ENCODE data around the gene EPHA1. TPM values are rescaled to one million over a fixed set of nuclear protein-coding genes. Genes with fewer than 3 reads are reported as not detected.

Gene EPHA1
- total RNA-seq, 5 donors from 2014 or later (not counting 1 experiment from before 2014, with no cell fraction given): 23.8 to 49.8 (median 43.5) TPM

- H3K27ac Mint-ChIP-seq: no peak overlapping the region
- no peak for ATAC-seq (replicated peaks in 1 of 4)
- H3K4me3 Mint-ChIP-seq: no peak overlapping the region
- peaks cover 3 to 27% of the 10 kb centered on the region in 2 experiments for H3K27me3 ChIP-seq (replicated peaks in 1 of 2; ENCODE audit: control insufficient read depth in 2 of 2, extremely low read depth in 1 of 2, insufficient read depth in 2 of 2, low read length in 1 of 2)
- H3K9me3 Mint-ChIP-seq: no peaks in the 10 kb centered on the region
- H3K4me3 ChIP-seq (ENCODE audit: control insufficient read depth in 1 of 2, extremely low read depth in 1 of 2, low read length in 1 of 2): no peak overlapping the region
- H3K27ac ChIP-seq (ENCODE audit: low read length): no peak overlapping the region
- DNase-seq: no peak
- H3K27me3 Mint-ChIP-seq: peaks cover 9 to 11% of the 10 kb centered on the region in 2 donors
- POLR2A ChIA-PET: no interaction called here
- peaks cover 7 to 17% (median 12%) of the 10 kb centered on the region in 3 donors for H3K4me1 Mint-ChIP-seq
- H3K9me3 ChIP-seq: no peaks in the 10 kb centered on the region
- CTCF ChIA-PET: no interaction called here
- 86% methylated on average over 8 of the region's 12 CpGs for WGBS (ENCODE audit: insufficient coverage)
- H3K36me3 Mint-ChIP-seq: no peaks in the 10 kb centered on the region
- no peaks in the 10 kb centered on the region for H3K36me3 ChIP-seq (ENCODE audit: control insufficient read depth in 2 of 2, extremely low read depth in 1 of 2, insufficient read depth in 1 of 2, low read length in 1 of 2)
- H3K4me1 ChIP-seq (ENCODE audit: control insufficient read depth in 1 of 2, extremely low read depth in 1 of 2, insufficient read depth in 2 of 2, low read length in 2 of 2): peaks cover 0 to 15% of the 10 kb centered on the region in 2 experiments
Measured at GRCh38 chr7:143358626-143359025, 50.0 kb downstream of the EPHA1 start.

GRCh38 chr7:143356414-143357050, 52.1 kb downstream of the EPHA1 start:
- Histone ChIP-seq H3K9me3 (no peaks in the 10 kb centered on the region), H3K36me3 (ENCODE audit: control insufficient read depth in 2 of 2, extremely low read depth in 1 of 2, insufficient read depth in 1 of 2, low read length in 1 of 2) (no peaks in the 10 kb centered on the region), H3K4me1 (ENCODE audit: control insufficient read depth in 1 of 2, extremely low read depth in 1 of 2, insufficient read depth in 2 of 2, low read length in 2 of 2) (no peaks in the 10 kb centered on the region), H3K27ac (ENCODE audit: low read length) (no peak overlapping the region), H3K27me3 (replicated peaks in 1 of 2; ENCODE audit: control insufficient read depth in 2 of 2, extremely low read depth in 1 of 2, insufficient read depth in 2 of 2, low read length in 1 of 2) (peaks cover 0 to 18% of the 10 kb centered on the region in 2 experiments), H3K4me3 (ENCODE audit: control insufficient read depth in 1 of 2, extremely low read depth in 1 of 2, low read length in 1 of 2) (no peak overlapping the region)
- DNase-seq (no peak), ATAC-seq (replicated peaks in 1 of 4) (no peak)
- peaks cover 0 to 10% (median 4%) of the 10 kb centered on the region in 3 donors for H3K4me1 Mint-ChIP-seq
- no peak overlapping the region for H3K27ac Mint-ChIP-seq
- H3K27me3 Mint-ChIP-seq: peaks cover 3% of the 10 kb centered on the region in 2 donors
- 89% methylated on average over 12 of the region's 13 CpGs for WGBS (ENCODE audit: insufficient coverage)
- no peaks in the 10 kb centered on the region for H3K36me3 Mint-ChIP-seq
- no peak overlapping the region for H3K4me3 Mint-ChIP-seq
- H3K9me3 Mint-ChIP-seq: no peaks in the 10 kb centered on the region
- ChIA-PET CTCF (no interaction called here), POLR2A (no interaction called here)

- Mint-ChIP-seq H3K27me3 (peaks cover 3% of the 10 kb centered on the region in 2 donors), H3K36me3 (no peaks in the 10 kb centered on the region), H3K9me3 (no peaks in the 10 kb centered on the region), H3K27ac (no peak overlapping the region), H3K4me3 (no peak overlapping the region), H3K4me1 (peaks cover 0 to 6% (median 4%) of the 10 kb centered on the region in 3 donors)
- WGBS (ENCODE audit: insufficient coverage): 96% methylated on average over 9 of the region's 16 CpGs
- Histone ChIP-seq H3K4me1 (ENCODE audit: control insufficient read depth in 1 of 2, extremely low read depth in 1 of 2, insufficient read depth in 2 of 2, low read length in 2 of 2) (no peaks in the 10 kb centered on the region), H3K4me3 (ENCODE audit: control insufficient read depth in 1 of 2, extremely low read depth in 1 of 2, low read length in 1 of 2) (no peak overlapping the region), H3K9me3 (no peaks in the 10 kb centered on the region), H3K36me3 (ENCODE audit: control insufficient read depth in 2 of 2, extremely low read depth in 1 of 2, insufficient read depth in 1 of 2, low read length in 1 of 2) (no peaks in the 10 kb centered on the region), H3K27ac (ENCODE audit: low read length) (no peak overlapping the region), H3K27me3 (replicated peaks in 1 of 2; ENCODE audit: control insufficient read depth in 2 of 2, extremely low read depth in 1 of 2, insufficient read depth in 2 of 2, low read length in 1 of 2) (peaks cover 0 to 16% of the 10 kb centered on the region in 2 experiments)
- POLR2A ChIA-PET: no interaction called here
- DNase-seq: no peak
- no peak for ATAC-seq (replicated peaks in 1 of 4)
- CTCF ChIA-PET: no interaction called here
Measured at GRCh38 chr7:143355450-143356385, 52.9 kb downstream of the EPHA1 start.

- Histone ChIP-seq H3K9me3 (no peaks in the 10 kb centered on the region), H3K4me1 (ENCODE audit: control insufficient read depth in 1 of 2, extremely low read depth in 1 of 2, insufficient read depth in 2 of 2, low read length in 2 of 2) (no peaks in the 10 kb centered on the region), H3K4me3 (ENCODE audit: control insufficient read depth in 1 of 2, extremely low read depth in 1 of 2, low read length in 1 of 2) (no peak overlapping the region), H3K36me3 (ENCODE audit: control insufficient read depth in 2 of 2, extremely low read depth in 1 of 2, insufficient read depth in 1 of 2, low read length in 1 of 2) (no peaks in the 10 kb centered on the region), H3K27me3 (replicated peaks in 1 of 2; ENCODE audit: control insufficient read depth in 2 of 2, extremely low read depth in 1 of 2, insufficient read depth in 2 of 2, low read length in 1 of 2) (peaks cover 0 to 16% of the 10 kb centered on the region in 2 experiments), H3K27ac (ENCODE audit: low read length) (no peak overlapping the region)
- Mint-ChIP-seq H3K4me3 (no peak overlapping the region), H3K9me3 (no peaks in the 10 kb centered on the region), H3K27ac (no peak overlapping the region), H3K36me3 (no peaks in the 10 kb centered on the region), H3K27me3 (no peaks in the 10 kb centered on the region), H3K4me1 (peaks cover 0 to 2% (median 0%) of the 10 kb centered on the region in 3 donors)
- POLR2A ChIA-PET: no interaction called here
- DNase-seq (no peak), ATAC-seq (replicated peaks in 1 of 4) (no peak)
- WGBS (ENCODE audit: insufficient coverage): 88% methylated on average over 3 of the region's 8 CpGs
- CTCF ChIA-PET: no interaction called here
Measured at GRCh38 chr7:143354965-143355364, 53.7 kb downstream of the EPHA1 start.

- ChIA-PET CTCF (no interaction called here), POLR2A (no interaction called here)
- Mint-ChIP-seq H3K9me3 (no peaks in the 10 kb centered on the region), H3K27me3 (no peaks in the 10 kb centered on the region), H3K36me3 (no peaks in the 10 kb centered on the region), H3K4me3 (no peak overlapping the region), H3K4me1 (peaks cover 0 to 2% (median 0%) of the 10 kb centered on the region in 3 donors), H3K27ac (no peak overlapping the region)
- Histone ChIP-seq H3K27ac (ENCODE audit: low read length) (no peak overlapping the region), H3K4me3 (ENCODE audit: control insufficient read depth in 1 of 2, extremely low read depth in 1 of 2, low read length in 1 of 2) (no peak overlapping the region), H3K4me1 (ENCODE audit: control insufficient read depth in 1 of 2, extremely low read depth in 1 of 2, insufficient read depth in 2 of 2, low read length in 2 of 2) (no peaks in the 10 kb centered on the region), H3K36me3 (ENCODE audit: control insufficient read depth in 2 of 2, extremely low read depth in 1 of 2, insufficient read depth in 1 of 2, low read length in 1 of 2) (no peaks in the 10 kb centered on the region), H3K27me3 (replicated peaks in 1 of 2; ENCODE audit: control insufficient read depth in 2 of 2, extremely low read depth in 1 of 2, insufficient read depth in 2 of 2, low read length in 1 of 2) (peaks cover 0 to 16% of the 10 kb centered on the region in 2 experiments), H3K9me3 (no peaks in the 10 kb centered on the region)
- DNase-seq (no peak), ATAC-seq (replicated peaks in 1 of 4) (no peak)
- WGBS (ENCODE audit: insufficient coverage): 86% methylated on average over 6 of the region's 8 CpGs
Measured at GRCh38 chr7:143354376-143354775, 54.3 kb downstream of the EPHA1 start.

GRCh38 chr7:143352531-143353002, 56.1 kb downstream of the EPHA1 start:
- peaks cover 0 to 2% (median 0%) of the 10 kb centered on the region in 3 donors for H3K4me1 Mint-ChIP-seq
- no peaks in the 10 kb centered on the region for H3K27me3 Mint-ChIP-seq
- no peaks in the 10 kb centered on the region for H3K36me3 ChIP-seq (ENCODE audit: control insufficient read depth in 2 of 2, extremely low read depth in 1 of 2, insufficient read depth in 1 of 2, low read length in 1 of 2)
- no peaks in the 10 kb centered on the region for H3K9me3 ChIP-seq
- H3K4me3 Mint-ChIP-seq: no peak overlapping the region
- H3K36me3 Mint-ChIP-seq: no peaks in the 10 kb centered on the region
- H3K4me1 ChIP-seq (ENCODE audit: control insufficient read depth in 1 of 2, extremely low read depth in 1 of 2, insufficient read depth in 2 of 2, low read length in 2 of 2): no peaks in the 10 kb centered on the region
- WGBS (ENCODE audit: insufficient coverage): 86% methylated on average over 11 of the region's 11 CpGs
- H3K27me3 ChIP-seq (replicated peaks in 1 of 2; ENCODE audit: control insufficient read depth in 2 of 2, extremely low read depth in 1 of 2, insufficient read depth in 2 of 2, low read length in 1 of 2): peaks cover 0 to 16% of the 10 kb centered on the region in 2 experiments
- CTCF ChIA-PET: no interaction called here
- POLR2A ChIA-PET: no interaction called here
- ATAC-seq (replicated peaks in 1 of 4): no peak
- H3K27ac Mint-ChIP-seq: no peak overlapping the region
- H3K4me3 ChIP-seq (ENCODE audit: control insufficient read depth in 1 of 2, extremely low read depth in 1 of 2, low read length in 1 of 2): no peak overlapping the region
- H3K9me3 Mint-ChIP-seq: no peaks in the 10 kb centered on the region
- no peak for DNase-seq
- H3K27ac ChIP-seq (ENCODE audit: low read length): no peak overlapping the region

All from T-cell (primary cell).